ENCODE data around the gene GPC6.

GPC6 gene

GRCh38 chr13:94224670-94225069, 998.1 kb downstream of the GPC6 start:
- Histone ChIP-seq H3K9me3 (replicated peaks; ENCODE audit: insufficient read depth, low read length) (no peaks in the 10 kb centered on the region), H3K27ac (ENCODE audit: low read length) (no peak overlapping the region), H3K27me3 (replicated peaks; ENCODE audit: insufficient read depth, low read length) (no peaks in the 10 kb centered on the region), H2AFZ (ENCODE audit: low read length) (no peak overlapping the region), H3K4me3 (ENCODE audit: low read length) (no peak overlapping the region), H3K4me1 (ENCODE audit: low read length) (no peaks in the 10 kb centered on the region), H3F3A (ENCODE audit: insufficient read depth, low read length) (no peaks in the 10 kb centered on the region), H3K9ac (ENCODE audit: low read length) (no peak overlapping the region), H3K36me3 (replicated peaks; ENCODE audit: insufficient read depth, low read length) (no peaks in the 10 kb centered on the region), H4K20me1 (ENCODE audit: insufficient read depth, low read length) (no peaks in the 10 kb centered on the region), H3K9me2 (replicated peaks; ENCODE audit: insufficient read depth, low read length) (no peaks in the 10 kb centered on the region), H3K79me2 (ENCODE audit: low read length) (no peaks in the 10 kb centered on the region), H3K4me2 (ENCODE audit: low read depth, low read length) (no peak overlapping the region)
- no peak for DNase-seq
- TF ChIP-seq EZH2phosphoT487 (IDR thresholded peaks at IDR 0.05; ENCODE audit: low read length): no peak
- TF ChIP-seq CTCF (IDR thresholded peaks at IDR 0.05; ENCODE audit: low read length): no peak
- TF ChIP-seq EZH2 (optimal IDR thresholded peaks at IDR 0.05; ENCODE audit: low read depth, low read length): no peak

- H3K9ac ChIP-seq (ENCODE audit: low read length): no peak overlapping the region
- no peaks in the 10 kb centered on the region for H3K27me3 ChIP-seq (replicated peaks; ENCODE audit: insufficient read depth, low read length)
- H3K27ac ChIP-seq (ENCODE audit: low read length): no peak overlapping the region
- H3K4me3 ChIP-seq (ENCODE audit: low read length): no peak overlapping the region
- no peaks in the 10 kb centered on the region for H3K9me3 ChIP-seq (replicated peaks; ENCODE audit: insufficient read depth, low read length)
- no peaks in the 10 kb centered on the region for H3K4me1 ChIP-seq (ENCODE audit: low read length)
- H3K79me2 ChIP-seq (ENCODE audit: low read length): no peaks in the 10 kb centered on the region
- H3K9me2 ChIP-seq (replicated peaks; ENCODE audit: insufficient read depth, low read length): no peaks in the 10 kb centered on the region
- TF ChIP-seq EZH2phosphoT487 (IDR thresholded peaks at IDR 0.05; ENCODE audit: low read length) (no peak), EZH2 (optimal IDR thresholded peaks at IDR 0.05; ENCODE audit: low read depth, low read length) (no peak), CTCF (IDR thresholded peaks at IDR 0.05; ENCODE audit: low read length) (no peak)
- H3K36me3 ChIP-seq (replicated peaks; ENCODE audit: insufficient read depth, low read length): no peaks in the 10 kb centered on the region
- no peak overlapping the region for H2AFZ ChIP-seq (ENCODE audit: low read length)
- H4K20me1 ChIP-seq (ENCODE audit: insufficient read depth, low read length): no peaks in the 10 kb centered on the region
- no peaks in the 10 kb centered on the region for H3F3A ChIP-seq (ENCODE audit: insufficient read depth, low read length)
- no peak for DNase-seq
- no peak overlapping the region for H3K4me2 ChIP-seq (ENCODE audit: low read depth, low read length)
Measured at GRCh38 chr13:94227255-94227879, 1000.8 kb downstream of the GPC6 start.

- no peaks in the 10 kb centered on the region for H3K27me3 ChIP-seq (replicated peaks; ENCODE audit: insufficient read depth, low read length)
- H3K4me2 ChIP-seq (ENCODE audit: low read depth, low read length): no peak overlapping the region
- TF ChIP-seq EZH2phosphoT487 (IDR thresholded peaks at IDR 0.05; ENCODE audit: low read length) (no peak), CTCF (IDR thresholded peaks at IDR 0.05; ENCODE audit: low read length) (no peak), EZH2 (optimal IDR thresholded peaks at IDR 0.05; ENCODE audit: low read depth, low read length) (no peak)
- no peaks in the 10 kb centered on the region for H3K4me1 ChIP-seq (ENCODE audit: low read length)
- H4K20me1 ChIP-seq (ENCODE audit: insufficient read depth, low read length): no peaks in the 10 kb centered on the region
- no peak overlapping the region for H3K9ac ChIP-seq (ENCODE audit: low read length)
- DNase-seq: no peak
- no peaks in the 10 kb centered on the region for H3F3A ChIP-seq (ENCODE audit: insufficient read depth, low read length)
- H3K4me3 ChIP-seq (ENCODE audit: low read length): no peak overlapping the region
- H3K9me3 ChIP-seq (replicated peaks; ENCODE audit: insufficient read depth, low read length): no peaks in the 10 kb centered on the region
- no peak overlapping the region for H2AFZ ChIP-seq (ENCODE audit: low read length)
- H3K27ac ChIP-seq (ENCODE audit: low read length): no peak overlapping the region
- no peaks in the 10 kb centered on the region for H3K36me3 ChIP-seq (replicated peaks; ENCODE audit: insufficient read depth, low read length)
- H3K9me2 ChIP-seq (replicated peaks; ENCODE audit: insufficient read depth, low read length): no peaks in the 10 kb centered on the region
- H3K79me2 ChIP-seq (ENCODE audit: low read length): no peaks in the 10 kb centered on the region
Measured at GRCh38 chr13:94228763-94229162, 1002.2 kb downstream of the GPC6 start.
